Tibial artery (tissue), 4 donors: ENCODE results near the gene DYNC1H1.

Experiments
- DNase-seq, 2 donors: peaks; one replicate each; pipeline ENCODE4 v3.0.0-alpha.2; 2019
- H3K27ac ChIP-seq, 2 donors: fragments of 200-600 bp; sonication (generic) in 1 of 2; 1 replicate in 1 of 2; 2 replicates in 1 of 2; pipeline ENCODE4 v1.5.1; 2018 to 2019; ENCODE audit warnings: mild to moderate bottlenecking in 1 of 2
- H3K27me3 ChIP-seq, 2 donors: fragments of 200-600 bp; sonication (generic) in 1 of 2; one replicate each; pipeline versions ENCODE4 v1.5.1 to v1.6.0; 2016 to 2019
- H3K36me3 ChIP-seq, 3 donors: fragments of 200-600 bp; sonication (generic) in 2 of 3; one replicate each; pipeline ENCODE4 v1.5.1; 2016 to 2019; ENCODE audit warnings: mild to moderate bottlenecking in 2 of 3
- H3K4me1 ChIP-seq, 4 donors: fragments of 200-600 bp; sonication (generic) in 2 of 4; 1 replicate in 3 of 4; 2 replicates in 1 of 4; pipeline ENCODE4 v1.5.1; 2016 to 2019
- H3K4me3 ChIP-seq, 2 donors: fragments of 200-600 bp; sonication (generic) in 1 of 2; 1 replicate in 1 of 2; 2 replicates in 1 of 2; pipeline ENCODE4 v1.5.1; 2018 to 2019; ENCODE audit warnings: mild to moderate bottlenecking in 2 of 2
- H3K9me3 ChIP-seq, 3 donors: fragments of 200-600 bp; sonication (generic) in 1 of 3; one replicate each; pipeline ENCODE4 v1.5.1; 2016 to 2019
- CTCF ChIP-seq, 2 experiments: fragments of 200-600 bp in 1 of 2; fragments of 450-650 bp in 1 of 2; IDR thresholded peaks; one replicate each; pipeline ENCODE4 v1.5.1; 2017 to 2019; ENCODE audit warnings: antibody characterized with exemption in 2 of 2, mild to moderate bottlenecking in 1 of 2, moderate library complexity in 1 of 2
- intact Hi-C: fragments of 100-400 bp; cut with DNase I; formaldehyde crosslinking; loops from one replicate; pipeline ENCODE4 v1.15.0; 2023; ENCODE audit warnings: low total_unique reads

The DYNC1H1 gene

GRCh38 chr14:101985957-101986356, 21.6 kb downstream of the DYNC1H1 start:
- H3K27me3 ChIP-seq, result no peaks in the 10 kb centered on the region
- H3K9me3 ChIP-seq, result no peaks in the 10 kb centered on the region
- no peak for TF ChIP-seq CTCF (IDR thresholded peaks at IDR 0.05)
- intact Hi-C loops, result no loop called here
- no peak overlapping the region for H3K4me3 ChIP-seq
- no peak overlapping the region for H3K27ac ChIP-seq
- H3K36me3 ChIP-seq, result peaks cover 89 to 99% (median 90%) of the 10 kb centered on the region in 3 donors
- peaks cover 0 to 4% (median 4%) of the 10 kb centered on the region in 4 donors for H3K4me1 ChIP-seq
- no peak for DNase-seq

GRCh38 chr14:101986953-101987352, 22.6 kb downstream of the DYNC1H1 start:
- no peak overlapping the region for H3K27ac ChIP-seq
- intact Hi-C loops, result no loop called here
- no peak overlapping the region for H3K4me3 ChIP-seq
- H3K27me3 ChIP-seq, result no peaks in the 10 kb centered on the region
- no peak for DNase-seq
- H3K9me3 ChIP-seq, result no peaks in the 10 kb centered on the region
- H3K4me1 ChIP-seq, result no peaks in the 10 kb centered on the region
- no peak for TF ChIP-seq CTCF (IDR thresholded peaks at IDR 0.05)
- peaks cover 89 to 98% (median 90%) of the 10 kb centered on the region in 3 donors for H3K36me3 ChIP-seq

GRCh38 chr14:101988377-101988776, 24.0 kb downstream of the DYNC1H1 start:
- TF ChIP-seq CTCF (IDR thresholded peaks at IDR 0.05), result no peak
- no peak for DNase-seq
- Histone ChIP-seq H3K9me3 (no peaks in the 10 kb centered on the region), H3K27ac (no peak overlapping the region), H3K4me3 (no peak overlapping the region), H3K27me3 (no peaks in the 10 kb centered on the region), H3K36me3 (peaks cover 90 to 98% (median 90%) of the 10 kb centered on the region in 3 donors), H3K4me1 (no peaks in the 10 kb centered on the region)
- intact Hi-C loops, result no loop called here

- Histone ChIP-seq H3K4me3 (no peak overlapping the region), H3K27me3 (no peaks in the 10 kb centered on the region), H3K27ac (no peak overlapping the region), H3K4me1 (no peaks in the 10 kb centered on the region), H3K9me3 (no peaks in the 10 kb centered on the region), H3K36me3 (peaks cover 98 to 100% (median 99%) of the 10 kb centered on the region in 3 donors)
- no peak for TF ChIP-seq CTCF (IDR thresholded peaks at IDR 0.05)
- DNase-seq, result no peak
- intact Hi-C loops, result no loop called here
Observed at GRCh38 chr14:101991352-101991751, 27.0 kb downstream of the DYNC1H1 start.

- Histone ChIP-seq H3K4me3 (no peak overlapping the region), H3K4me1 (no peaks in the 10 kb centered on the region), H3K9me3 (no peaks in the 10 kb centered on the region), H3K27ac (no peak overlapping the region), H3K27me3 (no peaks in the 10 kb centered on the region), H3K36me3 (peaks cover 98 to 100% (median 99%) of the 10 kb centered on the region in 3 donors)
- no peak for DNase-seq
- intact Hi-C loops, result no loop called here
- TF ChIP-seq CTCF (IDR thresholded peaks at IDR 0.05), result no peak
Observed at GRCh38 chr14:101992708-101993107, 28.3 kb downstream of the DYNC1H1 start.
